SU-DHL-6 (cell line): ENCODE results near the gene PAQR4.
"Not testable (repeated sequence)": the region's sequence is repeated elsewhere in the genome, so short reads cannot be mapped to it uniquely, and the experiment has no call there.

ENCODE experiments used
- EZH2phosphoT487 ChIP-seq: fragments of 200-600 bp; sonication (generic), shearing (Covaris generic); conservative IDR thresholded peaks from 2 replicates; pipeline ENCODE4 v1.6.1; 2018; ENCODE audit warnings: mild to moderate bottlenecking, antibody characterized with exemption, low read length, moderate library complexity, mixed read lengths
- TF ChIP-seq, protein P1 (sequence below): fragments of 200-600 bp; sonication (generic); IDR thresholded peaks from one replicate; pipeline ENCODE4 v1.5.1; 2017; ENCODE audit warnings: antibody characterized with exemption, mild to moderate bottlenecking, low read length, moderate library complexity; ENCODE audit not compliant: insufficient read depth, poor library complexity, severe bottlenecking

DNA sequence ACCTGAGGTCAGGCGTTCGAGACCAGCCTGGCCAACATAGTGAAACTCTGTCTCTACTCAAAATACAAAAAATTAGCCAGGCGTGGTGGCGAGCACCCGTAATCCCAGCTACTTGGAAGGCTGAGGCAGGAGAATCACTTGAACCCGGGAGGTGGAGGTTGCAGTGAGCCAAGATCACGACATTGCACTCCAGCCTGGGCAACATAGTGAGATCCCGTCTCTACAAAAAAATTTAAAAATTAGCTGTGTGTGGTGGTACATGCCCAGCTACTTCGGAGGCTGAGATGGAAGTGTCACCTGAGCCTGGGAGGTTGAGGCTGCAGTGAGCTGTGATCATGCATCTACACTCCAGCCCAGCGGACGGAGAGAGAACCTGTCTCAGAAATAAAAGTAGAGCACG, 25.4 kb upstream of the PAQR4 start:
- TF ChIP-seq, protein P1, sequence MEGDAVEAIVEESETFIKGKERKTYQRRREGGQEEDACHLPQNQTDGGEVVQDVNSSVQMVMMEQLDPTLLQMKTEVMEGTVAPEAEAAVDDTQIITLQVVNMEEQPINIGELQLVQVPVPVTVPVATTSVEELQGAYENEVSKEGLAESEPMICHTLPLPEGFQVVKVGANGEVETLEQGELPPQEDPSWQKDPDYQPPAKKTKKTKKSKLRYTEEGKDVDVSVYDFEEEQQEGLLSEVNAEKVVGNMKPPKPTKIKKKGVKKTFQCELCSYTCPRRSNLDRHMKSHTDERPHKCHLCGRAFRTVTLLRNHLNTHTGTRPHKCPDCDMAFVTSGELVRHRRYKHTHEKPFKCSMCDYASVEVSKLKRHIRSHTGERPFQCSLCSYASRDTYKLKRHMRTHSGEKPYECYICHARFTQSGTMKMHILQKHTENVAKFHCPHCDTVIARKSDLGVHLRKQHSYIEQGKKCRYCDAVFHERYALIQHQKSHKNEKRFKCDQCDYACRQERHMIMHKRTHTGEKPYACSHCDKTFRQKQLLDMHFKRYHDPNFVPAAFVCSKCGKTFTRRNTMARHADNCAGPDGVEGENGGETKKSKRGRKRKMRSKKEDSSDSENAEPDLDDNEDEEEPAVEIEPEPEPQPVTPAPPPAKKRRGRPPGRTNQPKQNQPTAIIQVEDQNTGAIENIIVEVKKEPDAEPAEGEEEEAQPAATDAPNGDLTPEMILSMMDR = not testable (repeated sequence)
- not testable (repeated sequence) for TF ChIP-seq EZH2phosphoT487
